SK-N-SH (cell line): ENCODE measurements around the gene LRMDA. TPM values are rescaled to one million over a fixed set of nuclear protein-coding genes. Genes with fewer than 3 reads are reported as not detected.

Experiments
- CTCF ChIA-PET: fragments of 300-600, 350-600 bp; formaldehyde crosslinking; extraction: SDS; loops from one replicate; lab custom pipeline; 2021; lab: Yijun Ruan, JAX
- POLR2A ChIA-PET: fragments of 350-600 bp; sonication (Branson Sonifier 250); formaldehyde crosslinking; extraction: SDS; loops from one replicate; lab custom pipeline; 2020; ENCODE audit warnings: antibody characterized with exemption, inconsistent platforms; lab: Yijun Ruan, JAX
- DNase-seq: peaks from one replicate; pipeline ENCODE4 v3.0.0; 2012
- H2AFZ ChIP-seq: fragments of 200-600 bp; sonication (generic); 2 replicates; pipeline ENCODE4 v1.8.1; 2016; ENCODE audit warnings: antibody characterized with exemption, mild to moderate bottlenecking, low read depth
- H3F3A ChIP-seq: fragments of 200-600 bp; sonication (generic); replicated peaks from 2 replicates; pipeline ENCODE3; 2016; ENCODE audit warnings: antibody characterized with exemption, mild to moderate bottlenecking; ENCODE audit not compliant: insufficient read depth
- H3K27ac ChIP-seq, 2 experiments: fragments of 200-500 bp in 1 of 2; fragments of 200-600 bp in 1 of 2; sonication (Bioruptor generic) in 1 of 2; sonication (generic), shearing (Covaris generic) in 1 of 2; 2 replicates each; pipeline versions ENCODE4 v1.5.1 to v1.6.1; 2014 to 2016; ENCODE audit warnings: low read depth in 2 of 2, inconsistent platforms in 1 of 2, low read length in 1 of 2, mild to moderate bottlenecking in 1 of 2, mixed read lengths in 1 of 2
- H3K27me3 ChIP-seq: fragments of 200-600 bp; sonication (generic), shearing (Covaris generic); 2 replicates; pipeline ENCODE4 v1.6.1; 2016; ENCODE audit warnings: mixed run types; ENCODE audit not compliant: insufficient read depth
- H3K36me3 ChIP-seq, 2 experiments: fragments of 200-500 bp in 1 of 2; fragments of 200-600 bp in 1 of 2; sonication (Bioruptor generic) in 1 of 2; sonication (generic) in 1 of 2; replicated peaks in 1 of 2; 2 replicates each; pipeline versions ENCODE3 to v1.5.1; 2014 to 2016; ENCODE audit warnings: low read length in 1 of 2, mild to moderate bottlenecking in 1 of 2; ENCODE audit not compliant: insufficient read depth in 2 of 2, control insufficient read depth in 1 of 2
- H3K4me1 ChIP-seq, 2 experiments: fragments of 200-500 bp in 1 of 2; fragments of 200-600 bp in 1 of 2; sonication (Bioruptor generic) in 1 of 2; sonication (generic), shearing (Covaris generic) in 1 of 2; 2 replicates each; pipeline versions ENCODE4 v1.5.1 to v1.6.1; 2014 to 2016; ENCODE audit warnings: low read depth in 1 of 2, low read length in 1 of 2, mixed run types in 1 of 2; ENCODE audit not compliant: insufficient read depth in 2 of 2, control insufficient read depth in 1 of 2
- H3K4me2 ChIP-seq: fragments of 200-600 bp; sonication (generic), shearing (Covaris generic); 2 replicates; pipeline ENCODE4 v1.6.1; 2017; ENCODE audit warnings: mixed run types
- H3K4me3 ChIP-seq, 2 experiments: fragments of 200-500 bp in 1 of 2; fragments of 200-600 bp in 1 of 2; sonication (Bioruptor generic) in 1 of 2; sonication (generic), shearing (Covaris generic) in 1 of 2; 2 replicates each; pipeline versions ENCODE4 v1.5.1 to v1.8.1; 2014 to 2016; ENCODE audit warnings: low read depth in 2 of 2, inconsistent platforms in 1 of 2, low read length in 1 of 2, mild to moderate bottlenecking in 1 of 2, mixed read lengths in 1 of 2, moderate library complexity in 1 of 2
- H3K79me2 ChIP-seq: fragments of 200-600 bp; sonication (generic); 2 replicates; pipeline ENCODE4 v1.8.1; 2017; ENCODE audit warnings: mild to moderate bottlenecking; ENCODE audit not compliant: insufficient read depth
- H3K9ac ChIP-seq: fragments of 200-600 bp; sonication (generic); 2 replicates; pipeline ENCODE4 v1.6.1; 2017; ENCODE audit warnings: mixed run types
- H3K9me2 ChIP-seq: fragments of 200-600 bp; sonication (generic); 2 replicates; pipeline ENCODE4 v1.6.1; 2017; ENCODE audit warnings: mixed run types
- H3K9me3 ChIP-seq: fragments of 200-600 bp; sonication (generic); 2 replicates; pipeline ENCODE4 v1.6.1; 2017; ENCODE audit warnings: mixed run types, mild to moderate bottlenecking, moderate library complexity
- H4K20me1 ChIP-seq: fragments of 200-600 bp; sonication (generic); 2 replicates; pipeline ENCODE4 v1.6.1; 2017; ENCODE audit warnings: mild to moderate bottlenecking, mixed run types; ENCODE audit not compliant: insufficient read depth
- CHD2 ChIP-seq: fragments of 150-350 bp; IDR thresholded peaks from 2 replicates; pipeline ENCODE4 v1.6.1; 2018; ENCODE audit warnings: low read length; ENCODE audit not compliant: partially characterized antibody
- CTCF ChIP-seq: fragments of 200-600 bp; sonication (generic); IDR thresholded peaks from 2 replicates; pipeline ENCODE4 v1.6.1; 2017; ENCODE audit warnings: antibody characterized with exemption, mild to moderate bottlenecking, moderate library complexity
- EZH2phosphoT487 ChIP-seq: fragments of 200-600 bp; sonication (generic); IDR thresholded peaks from 2 replicates; pipeline ENCODE4 v1.6.1; 2017; ENCODE audit warnings: low read depth, mixed run types, mild to moderate bottlenecking, antibody characterized with exemption, moderate library complexity, borderline replicate concordance
- FOXJ3 ChIP-seq: sonication (generic); formaldehyde crosslinking; IDR thresholded peaks from 2 replicates; pipeline ENCODE4 v1.5.1; 2020; ENCODE audit warnings: mild to moderate bottlenecking, missing genetic modification reagents
- GABPA ChIP-seq: IDR thresholded peaks from 2 replicates; pipeline ENCODE4 v1.4.0; 2012; ENCODE audit warnings: low read depth, mild to moderate bottlenecking
- IRF3 ChIP-seq: fragments of 150-350 bp; IDR thresholded peaks from 2 replicates; pipeline ENCODE4 v1.6.1; 2016; ENCODE audit warnings: mild to moderate bottlenecking, low read depth, low read length
- NRF1 ChIP-seq: IDR thresholded peaks from 2 replicates; pipeline ENCODE4 v1.6.1; 2012; ENCODE audit warnings: low read depth, mild to moderate bottlenecking, low read length
- POLR2AphosphoS5 ChIP-seq: IDR thresholded peaks from 2 replicates; pipeline ENCODE4 v1.6.1; 2012; ENCODE audit warnings: low read depth, low read length
- RAD21 ChIP-seq: IDR thresholded peaks from 2 replicates; pipeline ENCODE4 v1.6.1; 2012; ENCODE audit warnings: mild to moderate bottlenecking, low read length
- RCOR1 ChIP-seq: fragments of 150-350 bp; IDR thresholded peaks from 2 replicates; pipeline ENCODE4 v1.6.1; 2017; ENCODE audit warnings: antibody characterized with exemption, low read length
- REST ChIP-seq: IDR thresholded peaks from 2 replicates; pipeline ENCODE4 v1.6.1; 2012; ENCODE audit warnings: mild to moderate bottlenecking, low read depth, low read length, moderate library complexity
- SIN3A ChIP-seq: IDR thresholded peaks from 2 replicates; pipeline ENCODE4 v1.6.1; 2012; ENCODE audit warnings: low read depth, mild to moderate bottlenecking, low read length, moderate library complexity, borderline replicate concordance
- TAF1 ChIP-seq: IDR thresholded peaks from 2 replicates; pipeline ENCODE4 v1.6.1; 2012; ENCODE audit warnings: low read depth, mild to moderate bottlenecking, low read length, moderate library complexity, borderline replicate concordance
- USF1 ChIP-seq: IDR thresholded peaks from 2 replicates; pipeline ENCODE4 v1.4.0; 2012; ENCODE audit warnings: low read depth, borderline replicate concordance
- YY1 ChIP-seq: IDR thresholded peaks from 2 replicates; pipeline ENCODE4 v1.4.0; 2012; ENCODE audit warnings: low read depth, mild to moderate bottlenecking
- WGBS: methylation state at CpG from one replicate; pipeline ENCODE4 v1.1.6; 2017; ENCODE audit warnings: low lambda C conversion rate; 5-methylcytosine and 5-hydroxymethylcytosine counted together
- polyA plus RNA-seq, 3 experiments: library from polyadenylated mRNA; depleted of rRNA; stranded (reverse); fragments of >200 nt; gene quantifications; 2 replicates each; pipeline ENCODE4 v1.2.3, GENCODE V29; 2012

Gene LRMDA
- polyA plus RNA-seq, 1 of the 3 experiments (the other 2 are of a cell fraction) = 0.95 TPM

GRCh38 chr10:76230921-76231285, 799.5 kb downstream of the LRMDA start:
- no peaks in the 10 kb centered on the region for H3K79me2 ChIP-seq
- H4K20me1 ChIP-seq = no peaks in the 10 kb centered on the region
- TF ChIP-seq IRF3 = no peak
- no peak for TF ChIP-seq RAD21
- TF ChIP-seq CTCF = no peak
- no peak for TF ChIP-seq GABPA
- no peak for TF ChIP-seq SIN3A
- TF ChIP-seq FOXJ3 (CRISPR knock-in tag) = no peak
- TF ChIP-seq CHD2 = no peak
- no peak for TF ChIP-seq EZH2phosphoT487
- no peak for TF ChIP-seq RCOR1
- TF ChIP-seq YY1 = no peak
- no peak for TF ChIP-seq USF1
- TF ChIP-seq POLR2AphosphoS5 = no peak
- TF ChIP-seq NRF1 = no peak
- TF ChIP-seq TAF1 = no peak
- TF ChIP-seq REST = no peak
- H3K27ac ChIP-seq = no peak overlapping the region; a peak in 1 of 4 replicates
- H3K4me1 ChIP-seq = peaks cover 9 to 11% of the 10 kb centered on the region in 2 experiments; a peak in 1 of 4 replicates
- WGBS = 61% methylated on average over 1 of the region's 1 CpG
- POLR2A ChIA-PET = no interaction called here
- H3K36me3 ChIP-seq = no peaks in the 10 kb centered on the region
- no peak overlapping the region for H3K4me2 ChIP-seq
- no peak overlapping the region for H3K9ac ChIP-seq
- DNase-seq = no peak
- CTCF ChIA-PET = interaction anchor here (0.9 to 1.3 kb wide), 2 partner anchors 22 to 82 kb away, joined by 3 read pairs; no protein-coding TSS in a partner anchor
- no peaks in the 10 kb centered on the region for H3K27me3 ChIP-seq
- H3K9me3 ChIP-seq = no peaks in the 10 kb centered on the region
- H2AFZ ChIP-seq = 0 out of 2 replicates have a peak overlapping the region, but pooled peaks have one; percentile 44
- H3F3A ChIP-seq = no peaks in the 10 kb centered on the region
- no peaks in the 10 kb centered on the region for H3K9me2 ChIP-seq
- no peak overlapping the region for H3K4me3 ChIP-seq
